Measurements from ENCODE around the gene PHB1. TPM values are rescaled to one million over a fixed set of nuclear protein-coding genes. Genes with fewer than 3 reads are reported as not detected.
A peak's percentile ranks its signal among the peaks of the same experiment; 100 is the strongest.

Gene PHB1
- total RNA-seq, 2 experiments from 2014 or later = 104 to 110 TPM

DNA sequence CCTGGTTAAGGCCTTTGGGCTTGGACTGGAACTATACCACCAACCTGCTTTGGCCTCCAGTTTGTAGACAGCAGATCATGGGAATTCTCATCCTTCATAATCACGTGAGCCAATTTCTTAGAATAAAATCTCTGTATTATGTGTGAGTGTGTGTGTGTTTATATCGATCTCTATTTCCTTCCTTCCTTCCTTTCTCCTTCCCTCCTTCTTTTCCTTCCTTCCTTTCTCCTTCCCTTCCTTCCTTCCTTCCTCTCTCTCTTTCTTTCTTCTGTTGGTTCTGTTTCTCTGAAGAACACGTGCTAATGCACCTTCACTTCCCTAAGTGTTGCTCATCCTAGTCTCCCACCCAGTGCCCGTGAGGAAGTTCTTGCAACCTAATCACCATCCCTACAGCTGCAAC is 35.5 kb upstream of the PHB1 start:
- peaks cover 6% of the 10 kb centered on the region for H3K4me1 Mint-ChIP-seq
- no peak overlapping the region for H3K4me3 Mint-ChIP-seq
- no peak overlapping the region for H3K27ac Mint-ChIP-seq
- H3K36me3 Mint-ChIP-seq = no peaks in the 10 kb centered on the region
- H3K27me3 Mint-ChIP-seq = peaks cover 11% of the 10 kb centered on the region
- DNase-seq (no peak), ATAC-seq (ENCODE audit: low read depth) (no peak)
- H3K9me3 Mint-ChIP-seq = no peaks in the 10 kb centered on the region
- POLR2A ChIA-PET = no interaction called here

DNA sequence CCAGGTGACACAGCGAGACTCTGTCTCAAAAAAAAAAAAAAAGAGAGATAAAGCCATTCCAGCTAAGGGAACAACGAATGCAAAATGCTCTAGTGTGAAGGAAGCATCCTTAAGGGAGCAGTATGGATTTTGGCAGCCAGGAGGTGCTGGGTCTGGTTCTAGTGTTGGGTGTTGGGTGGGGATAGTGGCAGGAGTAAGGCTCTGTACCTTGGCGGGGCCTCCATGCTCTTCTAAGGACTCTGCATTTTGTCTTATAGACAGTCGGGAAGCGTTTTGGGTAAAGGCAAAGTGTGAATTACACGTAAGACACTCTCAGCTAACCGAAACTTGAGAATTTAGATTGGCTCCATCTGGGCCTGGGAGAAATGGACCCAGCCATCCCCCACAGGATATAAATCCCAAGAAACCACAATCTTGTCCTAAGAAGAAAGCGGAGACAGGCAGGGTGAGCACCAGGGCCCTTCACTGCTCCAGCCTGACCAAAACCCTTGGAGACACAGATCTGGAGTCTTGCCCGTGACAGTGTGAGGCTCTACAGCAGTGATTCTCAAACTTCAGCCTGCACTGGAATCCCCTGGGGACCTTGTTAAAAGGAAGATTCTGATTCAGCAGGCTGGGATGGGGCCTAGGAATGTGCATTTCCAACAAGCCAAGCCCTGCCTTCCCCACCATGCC is 33.1 kb upstream of the PHB1 start:
- Mint-ChIP-seq H3K27me3 (peaks cover 8% of the 10 kb centered on the region), H3K36me3 (no peaks in the 10 kb centered on the region), H3K27ac (no peak overlapping the region), H3K9me3 (no peaks in the 10 kb centered on the region), H3K4me1 (peaks cover 6% of the 10 kb centered on the region), H3K4me3 (no peak overlapping the region)
- no peak for DNase-seq
- ATAC-seq (ENCODE audit: low read depth) = no peak
- POLR2A ChIA-PET = interaction anchor here (0.6 kb wide), 1 partner anchor 503 kb away, joined by 3 read pairs; the partner anchor contains the start of gene SNF8

DNA sequence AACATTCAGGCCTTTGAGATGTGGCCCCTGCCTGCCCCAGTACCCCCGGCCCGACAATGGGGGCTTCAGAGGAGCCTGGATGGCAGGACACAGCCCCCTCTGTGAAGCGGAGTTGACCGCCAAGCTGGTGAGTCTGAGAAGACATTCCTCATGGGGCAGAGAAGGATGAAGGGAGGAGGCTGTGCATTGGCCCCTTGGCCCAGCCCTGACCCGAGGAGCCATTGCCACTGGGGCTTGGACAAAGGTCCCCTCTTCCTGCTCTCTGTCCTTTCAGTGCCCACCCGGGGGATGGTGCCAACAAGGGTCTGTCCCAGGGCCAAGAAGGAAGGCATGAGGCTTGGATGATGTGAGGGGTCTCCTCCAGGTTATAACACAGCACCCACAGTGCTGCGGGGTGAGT is 30.9 kb upstream of the PHB1 start:
- H3K4me1 Mint-ChIP-seq = peaks cover 4% of the 10 kb centered on the region
- ATAC-seq (ENCODE audit: low read depth) = no peak
- no peaks in the 10 kb centered on the region for H3K9me3 Mint-ChIP-seq
- no peak overlapping the region for H3K27ac Mint-ChIP-seq
- POLR2A ChIA-PET = no interaction called here
- H3K27me3 Mint-ChIP-seq = peaks cover 13% of the 10 kb centered on the region
- H3K36me3 Mint-ChIP-seq = no peaks in the 10 kb centered on the region
- no peak for DNase-seq
- H3K4me3 Mint-ChIP-seq = no peak overlapping the region

DNA sequence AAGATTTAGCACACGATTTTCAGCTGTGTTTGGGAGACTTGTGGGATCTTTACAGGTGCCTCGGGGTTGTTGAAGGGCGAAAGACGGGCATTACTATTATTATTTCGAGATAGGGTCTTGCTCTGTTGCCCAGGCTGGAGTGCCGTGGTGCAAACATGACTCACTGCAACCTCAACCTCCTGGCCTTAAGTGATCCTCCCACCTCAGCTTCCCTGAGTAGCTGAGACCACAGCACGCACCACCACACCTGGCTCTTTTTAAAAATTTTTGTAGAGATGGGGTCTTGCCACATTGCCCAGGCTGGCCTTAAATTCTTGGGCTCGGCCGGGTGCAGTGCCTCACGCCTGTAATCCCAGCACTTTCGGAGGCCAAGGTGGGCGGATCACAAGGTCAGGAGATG is 29.7 kb upstream of the PHB1 start:
- H3K27ac Mint-ChIP-seq = no peak overlapping the region
- H3K4me1 Mint-ChIP-seq = no peaks in the 10 kb centered on the region
- H3K36me3 Mint-ChIP-seq = no peaks in the 10 kb centered on the region
- no peak overlapping the region for H3K4me3 Mint-ChIP-seq
- H3K27me3 Mint-ChIP-seq = peaks cover 24% of the 10 kb centered on the region
- H3K9me3 Mint-ChIP-seq = no peaks in the 10 kb centered on the region
- DNase-seq = no peak
- POLR2A ChIA-PET = interaction anchor here (0.7 kb wide), 1 partner anchor 518 kb away, joined by 3 read pairs; no protein-coding TSS in a partner anchor
- ATAC-seq (ENCODE audit: low read depth) = no peak

DNA sequence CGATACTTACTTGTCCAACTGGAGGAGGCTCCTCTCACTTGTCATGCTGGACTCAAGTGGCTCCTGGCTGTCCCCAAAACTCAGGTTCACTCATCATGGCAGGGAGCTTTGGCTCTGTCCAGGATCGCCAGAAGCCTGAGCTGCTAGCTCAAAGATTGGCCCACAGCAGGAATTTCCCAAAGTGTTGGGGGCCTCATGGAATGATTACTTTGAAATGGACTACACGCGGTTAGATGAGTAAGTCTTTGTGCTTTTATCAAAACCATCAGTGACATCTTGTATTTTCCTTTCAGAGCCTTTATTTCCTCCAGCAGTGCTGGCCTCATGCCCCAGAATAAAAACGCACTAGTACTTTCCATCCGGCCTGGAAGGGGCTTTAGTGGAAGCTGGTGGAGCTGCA is 29.2 kb upstream of the PHB1 start:
- ATAC-seq (ENCODE audit: low read depth) (no peak), DNase-seq (no peak)
- Mint-ChIP-seq H3K4me1 (peaks cover 3% of the 10 kb centered on the region), H3K4me3 (no peak overlapping the region), H3K36me3 (no peaks in the 10 kb centered on the region), H3K27ac (no peak overlapping the region), H3K9me3 (no peaks in the 10 kb centered on the region), H3K27me3 (peaks cover 29% of the 10 kb centered on the region)
- POLR2A ChIA-PET = no interaction called here

DNA sequence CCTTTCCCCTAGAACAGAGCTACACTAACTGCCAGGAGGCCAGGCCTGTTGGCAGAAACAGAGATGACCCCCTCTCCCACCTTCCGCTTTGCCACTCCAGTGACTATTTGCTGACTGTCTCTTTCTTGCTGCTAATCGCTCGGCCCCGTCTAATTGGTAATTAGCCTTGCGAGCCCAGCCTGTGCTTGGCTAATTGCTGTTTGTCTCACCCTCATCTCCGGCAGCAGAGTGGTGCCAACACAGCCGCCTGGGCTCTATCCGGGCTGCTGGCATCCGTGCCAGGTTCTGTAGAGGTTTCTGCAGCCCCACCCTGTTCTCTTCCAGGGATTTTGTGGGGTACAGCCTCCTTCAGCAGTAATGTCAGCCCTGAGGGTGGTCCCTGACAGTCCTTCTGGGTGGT is 27.4 kb upstream of the PHB1 start:
- ATAC-seq (ENCODE audit: low read depth) (no peak), DNase-seq (peak; percentile 6)
- Mint-ChIP-seq H3K9me3 (no peaks in the 10 kb centered on the region), H3K4me1 (peaks cover 3% of the 10 kb centered on the region), H3K27me3 (peaks cover 44% of the 10 kb centered on the region), H3K4me3 (no peak overlapping the region), H3K36me3 (no peaks in the 10 kb centered on the region), H3K27ac (no peak overlapping the region)
- POLR2A ChIA-PET = no interaction called here

DNA sequence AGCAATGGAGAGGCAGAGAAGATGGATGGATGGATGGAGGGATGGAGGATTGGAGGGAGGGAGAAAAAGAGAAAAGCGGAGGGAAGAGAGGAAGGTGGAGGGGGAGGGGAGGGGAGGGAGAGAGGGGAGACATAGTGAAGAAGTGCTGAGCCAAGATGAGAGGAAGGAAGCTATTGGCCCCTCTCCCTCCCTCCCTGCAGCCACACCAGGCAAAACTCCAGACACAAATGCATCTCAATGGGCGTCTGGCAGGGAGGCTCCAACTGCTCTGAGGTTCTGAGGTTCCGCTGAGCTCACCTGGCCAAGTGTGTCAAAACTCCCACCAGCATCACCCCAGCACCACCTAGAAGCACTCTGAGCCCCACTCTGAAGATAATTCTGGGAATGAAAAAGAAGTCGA is 26.9 kb upstream of the PHB1 start:
- Mint-ChIP-seq H3K36me3 (no peaks in the 10 kb centered on the region), H3K27me3 (peaks cover 48% of the 10 kb centered on the region), H3K9me3 (no peaks in the 10 kb centered on the region), H3K4me3 (no peak overlapping the region), H3K27ac (no peak overlapping the region), H3K4me1 (peaks cover 3% of the 10 kb centered on the region)
- no peak for ATAC-seq (ENCODE audit: low read depth)
- no peak for DNase-seq
- POLR2A ChIA-PET = no interaction called here

DNA sequence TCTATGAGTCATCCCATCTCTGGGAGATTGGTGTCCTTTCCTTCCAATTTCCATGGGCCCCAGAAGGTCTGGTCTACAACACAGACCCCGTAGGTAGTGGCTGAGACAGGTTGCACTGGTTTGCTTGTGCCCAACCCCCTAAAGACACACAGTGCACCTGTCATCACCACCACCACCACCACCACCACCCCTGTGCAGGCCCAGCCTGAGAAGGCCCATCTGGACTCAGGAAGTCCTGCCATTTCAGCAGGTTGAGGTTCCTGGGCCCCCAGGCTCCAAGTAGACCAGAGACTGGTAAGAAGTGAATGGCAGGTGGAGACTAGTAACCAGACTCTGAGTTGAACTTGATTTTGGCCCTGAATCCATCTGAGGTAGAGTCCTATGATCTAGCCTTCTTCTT is 25.9 kb upstream of the PHB1 start:
- H3K36me3 Mint-ChIP-seq = no peaks in the 10 kb centered on the region
- no peaks in the 10 kb centered on the region for H3K9me3 Mint-ChIP-seq
- DNase-seq = no peak
- peaks cover 3% of the 10 kb centered on the region for H3K4me1 Mint-ChIP-seq
- POLR2A ChIA-PET = no interaction called here
- no peak overlapping the region for H3K4me3 Mint-ChIP-seq
- no peak overlapping the region for H3K27ac Mint-ChIP-seq
- peaks cover 55% of the 10 kb centered on the region for H3K27me3 Mint-ChIP-seq
- no peak for ATAC-seq (ENCODE audit: low read depth)

DNA sequence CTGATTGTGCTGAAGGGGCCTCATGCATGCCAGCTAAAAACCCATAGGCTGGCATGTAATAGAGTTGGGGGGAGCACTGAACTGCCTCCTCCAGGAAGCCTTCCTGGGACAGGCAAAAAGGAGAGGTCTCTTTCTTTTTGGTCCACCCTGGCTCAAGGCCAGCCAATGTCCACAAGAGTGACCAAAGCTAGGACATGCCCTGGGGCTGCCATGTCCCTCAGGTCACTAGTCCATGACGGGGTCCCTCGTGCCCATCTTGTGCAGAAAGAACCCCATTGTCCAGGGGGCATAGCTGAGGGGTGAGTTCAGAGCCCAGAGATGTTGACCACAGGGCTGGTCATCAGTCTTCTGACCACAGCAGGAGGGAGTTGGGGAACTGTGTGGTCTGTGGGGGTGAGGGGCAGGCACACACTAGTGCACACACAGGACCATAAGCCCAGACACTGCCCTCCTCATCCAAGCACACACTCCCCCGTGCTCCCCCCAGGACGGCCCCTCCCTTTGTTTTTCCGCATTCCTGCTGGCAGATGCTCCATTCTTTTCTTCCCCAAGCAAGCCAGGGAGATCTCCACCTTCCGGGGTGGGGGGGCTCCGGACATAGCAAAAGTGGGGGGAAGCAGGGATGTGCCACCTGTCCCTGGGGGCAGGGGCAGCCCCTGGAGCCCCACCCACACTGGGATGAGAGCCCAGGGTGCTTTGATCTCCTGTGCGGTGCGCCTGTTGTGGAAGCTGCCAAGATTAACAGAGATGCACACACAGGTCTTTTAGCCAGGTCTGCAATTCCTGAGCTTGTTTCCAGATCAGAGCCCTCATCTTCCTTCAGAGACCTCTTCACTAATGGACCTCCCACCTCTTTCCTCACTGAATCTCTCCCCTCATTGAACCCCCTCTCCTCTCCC is 25.2 kb upstream of the PHB1 start:
- Mint-ChIP-seq H3K36me3 (no peaks in the 10 kb centered on the region), H3K9me3 (no peaks in the 10 kb centered on the region), H3K4me1 (peaks cover 3% of the 10 kb centered on the region), H3K27me3 (peaks cover 55% of the 10 kb centered on the region), H3K4me3 (no peak overlapping the region), H3K27ac (no peak overlapping the region)
- ATAC-seq (ENCODE audit: low read depth) = no peak
- POLR2A ChIA-PET = no interaction called here
- DNase-seq = no peak

DNA sequence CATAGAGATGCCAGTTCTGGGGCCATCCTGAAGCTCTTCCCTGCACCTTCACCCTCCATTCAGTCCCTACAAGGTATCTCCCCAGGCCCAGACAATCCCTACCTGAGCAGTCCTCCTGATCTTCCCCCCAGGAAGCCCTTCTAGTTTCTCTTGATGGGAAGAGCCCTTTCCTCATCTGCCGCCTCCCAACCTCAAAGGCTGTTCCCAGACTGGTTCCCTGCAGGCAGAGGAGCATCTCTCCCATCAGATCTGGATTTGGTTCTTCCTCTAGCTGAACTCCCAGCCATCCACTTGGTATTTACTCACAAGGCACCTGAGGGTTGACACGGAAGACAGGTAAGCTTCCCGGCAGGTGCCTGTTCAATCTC is 24.6 kb upstream of the PHB1 start:
- Mint-ChIP-seq H3K36me3 (no peaks in the 10 kb centered on the region), H3K27me3 (peaks cover 55% of the 10 kb centered on the region)
- POLR2A ChIA-PET = no interaction called here

DNA sequence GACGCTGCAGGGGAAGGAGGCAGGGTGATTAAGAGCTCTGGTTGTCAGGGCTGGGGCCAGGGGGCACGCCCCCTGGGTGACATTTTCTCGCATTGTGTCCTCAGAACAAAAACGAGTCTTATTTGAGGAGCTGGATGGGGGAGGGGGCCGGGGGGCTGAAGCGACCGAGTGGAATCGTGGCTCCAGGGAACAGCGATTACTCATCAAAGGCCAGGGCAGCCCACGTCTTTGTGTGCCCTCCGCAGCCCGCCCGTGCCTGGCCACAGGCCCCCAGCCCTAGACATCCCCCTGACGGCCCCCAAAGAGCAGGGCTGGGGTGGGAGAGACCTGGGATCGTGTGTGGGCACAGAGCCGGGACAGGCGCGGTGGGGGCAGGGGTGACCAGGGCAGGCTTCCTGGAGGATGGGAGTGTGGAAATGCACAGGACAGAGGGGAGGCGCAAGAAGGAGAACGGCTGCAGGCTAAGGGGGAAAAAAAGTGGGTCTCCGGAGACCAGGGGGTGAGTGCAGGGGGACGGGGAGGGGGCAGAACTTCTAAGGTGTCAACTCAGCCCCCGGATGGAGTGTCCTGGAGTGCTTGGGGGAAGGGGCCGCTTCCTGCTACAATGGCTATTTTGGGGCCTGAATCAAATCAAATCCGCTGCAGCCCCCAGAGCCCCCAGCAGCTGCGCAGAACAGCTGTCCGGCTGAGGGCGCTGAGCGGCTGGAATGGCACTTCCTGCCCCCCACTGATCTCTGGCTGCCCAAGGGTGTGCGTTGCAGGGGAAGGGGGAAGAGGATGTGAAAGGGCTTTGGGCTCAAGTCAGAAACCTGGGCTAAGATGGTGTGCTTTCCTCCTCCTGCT is 24.0 kb upstream of the PHB1 start:
- Mint-ChIP-seq H3K27me3 (peaks cover 54% of the 10 kb centered on the region), H3K4me3 (no peak overlapping the region), H3K36me3 (no peaks in the 10 kb centered on the region), H3K9me3 (no peaks in the 10 kb centered on the region), H3K4me1 (peaks cover 3% of the 10 kb centered on the region), H3K27ac (no peak overlapping the region)
- DNase-seq = no peak
- peak; percentile 43 for ATAC-seq (ENCODE audit: low read depth)
- POLR2A ChIA-PET = no interaction called here

More for the DNA sequence above, 24.6 kb upstream of the PHB1 start:
- ATAC-seq (ENCODE audit: low read depth) = no peak
- no peak overlapping the region for H3K4me3 Mint-ChIP-seq
- H3K27ac Mint-ChIP-seq = no peak overlapping the region
- H3K4me1 Mint-ChIP-seq = peaks cover 3% of the 10 kb centered on the region
- DNase-seq = no peak
- H3K9me3 Mint-ChIP-seq = no peaks in the 10 kb centered on the region

DNA sequence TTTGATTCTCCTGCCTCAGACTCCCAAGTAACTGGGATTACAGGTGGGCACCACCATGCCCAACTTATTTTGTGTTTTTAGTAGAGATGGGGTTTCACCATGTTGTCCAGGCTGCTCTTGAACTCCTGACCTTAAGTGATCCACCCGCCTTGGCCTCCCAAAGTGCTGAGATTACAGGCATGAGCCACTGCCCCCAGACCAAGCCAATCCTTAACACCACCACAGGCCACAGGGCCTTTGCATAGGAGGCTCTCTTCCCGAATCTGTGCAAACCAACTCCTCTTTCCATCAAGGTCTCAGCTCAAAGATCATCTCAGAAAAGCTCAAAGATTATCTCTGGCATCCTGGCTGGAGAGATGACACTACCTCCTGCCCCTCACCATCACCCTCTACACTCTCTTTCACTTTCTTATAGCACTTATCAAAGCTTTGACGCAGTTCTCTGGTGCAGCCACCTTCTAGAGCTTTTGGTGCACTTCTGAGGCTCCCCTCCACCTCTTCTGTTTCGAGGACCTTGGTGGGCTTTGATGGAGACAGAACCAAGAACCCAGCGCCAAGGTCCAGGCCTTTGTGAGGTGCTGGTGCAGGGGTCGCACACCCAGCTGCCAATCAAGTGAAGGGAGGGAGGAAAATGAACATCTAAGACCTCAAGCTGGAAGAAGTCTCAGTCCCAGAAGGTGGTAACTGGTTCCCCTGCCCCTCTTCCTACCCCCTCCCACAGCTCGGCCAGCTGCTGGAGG is 23.2 kb upstream of the PHB1 start:
- Mint-ChIP-seq H3K27me3 (peaks cover 47% of the 10 kb centered on the region), H3K36me3 (no peaks in the 10 kb centered on the region), H3K4me1 (peaks cover 3% of the 10 kb centered on the region), H3K27ac (no peak overlapping the region), H3K9me3 (no peaks in the 10 kb centered on the region), H3K4me3 (no peak overlapping the region)
- no peak for ATAC-seq (ENCODE audit: low read depth)
- no peak for DNase-seq
- POLR2A ChIA-PET = no interaction called here

DNA sequence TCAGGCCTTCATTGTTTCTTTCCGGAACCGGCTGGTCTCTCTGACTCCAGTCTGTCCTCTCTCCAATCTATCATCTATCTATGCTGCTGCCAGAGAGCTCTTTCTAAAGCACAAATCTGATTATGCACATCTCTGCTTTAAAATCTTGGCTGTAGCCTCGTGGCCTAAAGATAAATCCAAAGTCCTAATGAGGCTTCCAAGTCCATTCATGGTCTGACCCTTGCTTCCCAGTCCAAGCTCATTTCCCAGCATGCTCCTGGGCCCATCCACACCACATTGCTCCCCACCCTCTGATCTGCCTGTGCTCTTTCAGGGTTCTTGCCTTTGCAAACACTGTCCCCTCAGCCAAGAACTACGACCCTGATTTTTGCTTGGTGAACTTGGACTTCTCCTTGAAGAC is 21.5 kb upstream of the PHB1 start:
- Mint-ChIP-seq H3K9me3 (no peaks in the 10 kb centered on the region), H3K27me3 (peaks cover 42% of the 10 kb centered on the region), H3K4me1 (peaks cover 3% of the 10 kb centered on the region), H3K36me3 (no peaks in the 10 kb centered on the region), H3K27ac (no peak overlapping the region), H3K4me3 (no peak overlapping the region)
- ATAC-seq (ENCODE audit: low read depth) (no peak), DNase-seq (no peak)
- POLR2A ChIA-PET = no interaction called here
